ENCODE data around the gene TBX21.

Gene TBX21

GRCh38 chr17:47713980-47714700 lies 18.9 kb upstream of the TBX21 start:
- no peak for DNase-seq

- no peak for DNase-seq
Measured at GRCh38 chr17:47714773-47715396, 18.2 kb upstream of the TBX21 start.

GRCh38 chr17:47715669-47716325 lies 17.2 kb upstream of the TBX21 start:
- DNase-seq: no peak

GRCh38 chr17:47716375-47716774 lies 16.7 kb upstream of the TBX21 start:
- peak; percentile 66 for DNase-seq

- DNase-seq: peak; percentile 74
Measured at GRCh38 chr17:47717261-47717697, 15.8 kb upstream of the TBX21 start.

GRCh38 chr17:47717979-47718621 lies 14.9 kb upstream of the TBX21 start:
- no peak for DNase-seq

GRCh38 chr17:47718634-47719405 lies 14.2 kb upstream of the TBX21 start:
- DNase-seq: peak; percentile 56

- DNase-seq: peak; percentile 95
Measured at GRCh38 chr17:47719411-47720152, 13.5 kb upstream of the TBX21 start.

GRCh38 chr17:47720196-47720595 lies 12.8 kb upstream of the TBX21 start:
- no peak for DNase-seq

- DNase-seq: peak; percentile 98
Measured at GRCh38 chr17:47720754-47721533, 12.1 kb upstream of the TBX21 start.

GRCh38 chr17:47721725-47722124 lies 11.3 kb upstream of the TBX21 start:
- no peak for DNase-seq

- no peak for DNase-seq
Measured at GRCh38 chr17:47724705-47725104, 8.3 kb upstream of the TBX21 start.

GRCh38 chr17:47725446-47726111 lies 7.5 kb upstream of the TBX21 start:
- DNase-seq: no peak

- DNase-seq: no peak
Measured at GRCh38 chr17:47726796-47727703, 6.0 kb upstream of the TBX21 start.

GRCh38 chr17:47727704-47728036 lies 5.4 kb upstream of the TBX21 start:
- no peak for DNase-seq

GRCh38 chr17:47728214-47728877 lies 4.7 kb upstream of the TBX21 start:
- DNase-seq: no peak

GRCh38 chr17:47729476-47729875 lies 3.6 kb upstream of the TBX21 start:
- peak; percentile 68 for DNase-seq

GRCh38 chr17:47730681-47731080 lies 2.4 kb upstream of the TBX21 start:
- no peak for DNase-seq

- no peak for DNase-seq
Measured at GRCh38 chr17:47731396-47731795, 1.6 kb upstream of the TBX21 start.

All from activated CD4-positive, alpha-beta T cell treated with anti-CD3 and anti-CD28 coated beads, Interleukin-10, Interleukin-2, amounts not matched to agents 100 ng/mL and 50 ng/mL, durations not matched to agents 16 hours and 8 hours (primary cell).